Measurements from ENCODE around the gene PSMC3. TPM values are rescaled to one million over a fixed set of nuclear protein-coding genes. Genes with fewer than 3 reads are reported as not detected.
A peak's percentile ranks its signal among the peaks of the same experiment; 100 is the strongest.

Gene PSMC3
- total and polyA plus RNA-seq, 2 of the 13 experiments (the other 11 are each of a cell fraction or from before 2014, with no cell fraction given) = 75.8 to 214 TPM

DNA sequence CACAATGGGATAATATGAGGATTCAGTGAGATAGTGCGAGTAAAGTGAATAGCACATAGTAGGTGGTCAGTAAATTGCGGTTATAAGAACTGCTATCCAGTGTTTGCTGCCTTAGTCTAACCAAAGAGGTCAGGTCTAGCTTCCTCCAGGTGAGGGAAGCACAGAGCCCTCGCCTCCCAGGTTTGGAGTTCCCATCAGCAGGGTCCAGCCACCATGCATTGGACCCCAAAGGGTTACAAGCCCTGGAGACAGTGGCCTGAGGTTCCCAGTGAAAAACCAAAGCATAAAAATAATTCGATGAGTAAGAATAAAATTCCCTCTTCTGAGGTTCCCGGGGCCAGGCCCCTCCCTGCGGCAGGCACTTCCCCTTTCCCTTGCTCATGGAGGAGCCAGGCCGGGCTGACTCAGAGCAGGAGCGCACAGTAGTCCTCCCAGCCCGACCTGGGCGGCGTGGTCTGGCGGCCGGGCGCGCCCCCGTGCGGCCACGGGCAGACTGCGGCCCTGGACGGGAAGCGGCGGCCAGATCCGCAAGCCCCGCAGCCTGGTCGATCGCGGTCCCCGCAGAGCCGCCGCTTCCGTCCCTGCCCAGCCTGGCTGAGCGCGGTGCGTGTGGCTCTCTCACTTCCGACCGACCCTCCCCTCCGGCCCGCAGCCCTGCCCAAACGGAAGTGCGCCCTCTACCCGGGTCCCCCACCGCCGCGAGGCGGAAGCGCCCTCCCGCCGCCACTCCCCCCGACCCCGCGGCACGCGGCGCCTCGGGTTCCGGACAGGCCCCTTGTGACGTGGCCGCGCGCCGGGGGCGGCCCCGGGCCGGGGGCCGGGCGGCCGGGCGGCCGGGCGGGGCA, 18.3 kb downstream of the PSMC3 start, which contains the start of gene SLC39A13 (continued):
- TF ChIP-seq ZNF138 (CRISPR knock-in tag; IDR thresholded peaks at IDR 0.05; ENCODE audit: low read depth) (no peak; the same call in 1 of the 2 replicates), ZNF556 (CRISPR knock-in tag; IDR thresholded peaks at IDR 0.05; ENCODE audit: borderline replicate concordance) (peak; percentile 97), ZNF562 (CRISPR knock-in tag; IDR thresholded peaks at IDR 0.05; ENCODE audit: borderline replicate concordance) (no peak), MZF1 (CRISPR knock-in tag; IDR thresholded peaks at IDR 0.05; ENCODE audit: borderline replicate concordance) (no peak), ZSCAN29 (CRISPR knock-in tag; conservative IDR thresholded peaks at IDR 0.05) (0 out of 2 replicates have a peak, but pooled peaks have one; percentile 44), ZFP41 (CRISPR knock-in tag; IDR thresholded peaks at IDR 0.05; ENCODE audit: borderline replicate concordance) (no peak), NKX3-1 (CRISPR knock-in tag; IDR thresholded peaks at IDR 0.05) (no peak; the same call in 1 of the 2 replicates), ZFAT (CRISPR knock-in tag; conservative IDR thresholded peaks at IDR 0.05) (peak; percentile 56; the same call in 1 of the 2 replicates), ZNF788 (CRISPR knock-in tag; IDR thresholded peaks at IDR 0.05; ENCODE audit: borderline replicate concordance) (peak; percentile 32; the same call in 1 of the 2 replicates), ZNF589 (CRISPR knock-in tag; conservative IDR thresholded peaks at IDR 0.05) (no peak), ZSCAN9 (CRISPR knock-in tag; IDR thresholded peaks at IDR 0.05; ENCODE audit: borderline replicate concordance) (no peak; the same call in 1 of the 2 replicates), CHCHD3 (CRISPR knock-in tag; IDR thresholded peaks at IDR 0.05) (no peak), SNAI1 (CRISPR knock-in tag; IDR thresholded peaks at IDR 0.05; ENCODE audit: borderline replicate concordance) (no peak), NCOR1 (IDR thresholded peaks at IDR 0.05; ENCODE audit: borderline replicate concordance, low read length) (no peak; the same call in 1 of the 2 replicates)
- TF ChIP-seq, protein P1, sequence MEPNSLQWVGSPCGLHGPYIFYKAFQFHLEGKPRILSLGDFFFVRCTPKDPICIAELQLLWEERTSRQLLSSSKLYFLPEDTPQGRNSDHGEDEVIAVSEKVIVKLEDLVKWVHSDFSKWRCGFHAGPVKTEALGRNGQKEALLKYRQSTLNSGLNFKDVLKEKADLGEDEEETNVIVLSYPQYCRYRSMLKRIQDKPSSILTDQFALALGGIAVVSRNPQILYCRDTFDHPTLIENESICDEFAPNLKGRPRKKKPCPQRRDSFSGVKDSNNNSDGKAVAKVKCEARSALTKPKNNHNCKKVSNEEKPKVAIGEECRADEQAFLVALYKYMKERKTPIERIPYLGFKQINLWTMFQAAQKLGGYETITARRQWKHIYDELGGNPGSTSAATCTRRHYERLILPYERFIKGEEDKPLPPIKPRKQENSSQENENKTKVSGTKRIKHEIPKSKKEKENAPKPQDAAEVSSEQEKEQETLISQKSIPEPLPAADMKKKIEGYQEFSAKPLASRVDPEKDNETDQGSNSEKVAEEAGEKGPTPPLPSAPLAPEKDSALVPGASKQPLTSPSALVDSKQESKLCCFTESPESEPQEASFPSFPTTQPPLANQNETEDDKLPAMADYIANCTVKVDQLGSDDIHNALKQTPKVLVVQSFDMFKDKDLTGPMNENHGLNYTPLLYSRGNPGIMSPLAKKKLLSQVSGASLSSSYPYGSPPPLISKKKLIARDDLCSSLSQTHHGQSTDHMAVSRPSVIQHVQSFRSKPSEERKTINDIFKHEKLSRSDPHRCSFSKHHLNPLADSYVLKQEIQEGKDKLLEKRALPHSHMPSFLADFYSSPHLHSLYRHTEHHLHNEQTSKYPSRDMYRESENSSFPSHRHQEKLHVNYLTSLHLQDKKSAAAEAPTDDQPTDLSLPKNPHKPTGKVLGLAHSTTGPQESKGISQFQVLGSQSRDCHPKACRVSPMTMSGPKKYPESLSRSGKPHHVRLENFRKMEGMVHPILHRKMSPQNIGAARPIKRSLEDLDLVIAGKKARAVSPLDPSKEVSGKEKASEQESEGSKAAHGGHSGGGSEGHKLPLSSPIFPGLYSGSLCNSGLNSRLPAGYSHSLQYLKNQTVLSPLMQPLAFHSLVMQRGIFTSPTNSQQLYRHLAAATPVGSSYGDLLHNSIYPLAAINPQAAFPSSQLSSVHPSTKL (CRISPR knock-in tag; IDR thresholded peaks at IDR 0.05) = peak; percentile 54; the same call in 1 of the 2 replicates
- TF ChIP-seq, protein P2, sequence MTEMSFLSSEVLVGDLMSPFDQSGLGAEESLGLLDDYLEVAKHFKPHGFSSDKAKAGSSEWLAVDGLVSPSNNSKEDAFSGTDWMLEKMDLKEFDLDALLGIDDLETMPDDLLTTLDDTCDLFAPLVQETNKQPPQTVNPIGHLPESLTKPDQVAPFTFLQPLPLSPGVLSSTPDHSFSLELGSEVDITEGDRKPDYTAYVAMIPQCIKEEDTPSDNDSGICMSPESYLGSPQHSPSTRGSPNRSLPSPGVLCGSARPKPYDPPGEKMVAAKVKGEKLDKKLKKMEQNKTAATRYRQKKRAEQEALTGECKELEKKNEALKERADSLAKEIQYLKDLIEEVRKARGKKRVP (CRISPR knock-in tag; IDR thresholded peaks at IDR 0.05) = peak in 1 of 2 experiments; percentile 37; a peak in 1 of 4 replicates
- TF ChIP-seq, protein P3, sequence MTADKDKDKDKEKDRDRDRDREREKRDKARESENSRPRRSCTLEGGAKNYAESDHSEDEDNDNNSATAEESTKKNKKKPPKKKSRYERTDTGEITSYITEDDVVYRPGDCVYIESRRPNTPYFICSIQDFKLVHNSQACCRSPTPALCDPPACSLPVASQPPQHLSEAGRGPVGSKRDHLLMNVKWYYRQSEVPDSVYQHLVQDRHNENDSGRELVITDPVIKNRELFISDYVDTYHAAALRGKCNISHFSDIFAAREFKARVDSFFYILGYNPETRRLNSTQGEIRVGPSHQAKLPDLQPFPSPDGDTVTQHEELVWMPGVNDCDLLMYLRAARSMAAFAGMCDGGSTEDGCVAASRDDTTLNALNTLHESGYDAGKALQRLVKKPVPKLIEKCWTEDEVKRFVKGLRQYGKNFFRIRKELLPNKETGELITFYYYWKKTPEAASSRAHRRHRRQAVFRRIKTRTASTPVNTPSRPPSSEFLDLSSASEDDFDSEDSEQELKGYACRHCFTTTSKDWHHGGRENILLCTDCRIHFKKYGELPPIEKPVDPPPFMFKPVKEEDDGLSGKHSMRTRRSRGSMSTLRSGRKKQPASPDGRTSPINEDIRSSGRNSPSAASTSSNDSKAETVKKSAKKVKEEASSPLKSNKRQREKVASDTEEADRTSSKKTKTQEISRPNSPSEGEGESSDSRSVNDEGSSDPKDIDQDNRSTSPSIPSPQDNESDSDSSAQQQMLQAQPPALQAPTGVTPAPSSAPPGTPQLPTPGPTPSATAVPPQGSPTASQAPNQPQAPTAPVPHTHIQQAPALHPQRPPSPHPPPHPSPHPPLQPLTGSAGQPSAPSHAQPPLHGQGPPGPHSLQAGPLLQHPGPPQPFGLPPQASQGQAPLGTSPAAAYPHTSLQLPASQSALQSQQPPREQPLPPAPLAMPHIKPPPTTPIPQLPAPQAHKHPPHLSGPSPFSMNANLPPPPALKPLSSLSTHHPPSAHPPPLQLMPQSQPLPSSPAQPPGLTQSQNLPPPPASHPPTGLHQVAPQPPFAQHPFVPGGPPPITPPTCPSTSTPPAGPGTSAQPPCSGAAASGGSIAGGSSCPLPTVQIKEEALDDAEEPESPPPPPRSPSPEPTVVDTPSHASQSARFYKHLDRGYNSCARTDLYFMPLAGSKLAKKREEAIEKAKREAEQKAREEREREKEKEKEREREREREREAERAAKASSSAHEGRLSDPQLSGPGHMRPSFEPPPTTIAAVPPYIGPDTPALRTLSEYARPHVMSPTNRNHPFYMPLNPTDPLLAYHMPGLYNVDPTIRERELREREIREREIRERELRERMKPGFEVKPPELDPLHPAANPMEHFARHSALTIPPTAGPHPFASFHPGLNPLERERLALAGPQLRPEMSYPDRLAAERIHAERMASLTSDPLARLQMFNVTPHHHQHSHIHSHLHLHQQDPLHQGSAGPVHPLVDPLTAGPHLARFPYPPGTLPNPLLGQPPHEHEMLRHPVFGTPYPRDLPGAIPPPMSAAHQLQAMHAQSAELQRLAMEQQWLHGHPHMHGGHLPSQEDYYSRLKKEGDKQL (CRISPR knock-in tag; IDR thresholded peaks at IDR 0.05; ENCODE audit: low read depth) = no peak; the same call in 1 of the 2 replicates
